NCI-H446 (cell line): ENCODE data around the gene FEM1A.
"Not testable (repeated sequence)": the region's sequence is repeated elsewhere in the genome, so short reads cannot be mapped to it uniquely, and the experiment has no call there.

Experiments
- DNase-seq, 2 experiments: peaks; one replicate each; lab custom pipeline; 2025; lab: John Stamatoyannopoulos, UW

The FEM1A gene

GRCh38 chr19:4814625-4815425 lies 23.3 kb downstream of the FEM1A start:
- no peak for DNase-seq

- DNase-seq = peak; percentile 91 to 95
These were observed 24.1 kb downstream of the FEM1A start for GRCh38 chr19:4815426-4816201.

GRCh38 chr19:4816202-4816949 lies 24.8 kb downstream of the FEM1A start:
- DNase-seq = no peak

GRCh38 chr19:4816950-4817278 lies 25.4 kb downstream of the FEM1A start:
- no peak for DNase-seq

GRCh38 chr19:4817467-4818277 lies 26.1 kb downstream of the FEM1A start:
- DNase-seq = no peak

- DNase-seq = no peak
These were observed 29.7 kb downstream of the FEM1A start for GRCh38 chr19:4821265-4821664.

GRCh38 chr19:4822354-4822753 lies 30.8 kb downstream of the FEM1A start:
- not testable (repeated sequence) for DNase-seq

GRCh38 chr19:4823577-4823976 lies 32.0 kb downstream of the FEM1A start:
- no peak for DNase-seq

- DNase-seq = no peak
These were observed 37.6 kb downstream of the FEM1A start for GRCh38 chr19:4829001-4829712.

GRCh38 chr19:4830332-4830731 lies 38.8 kb downstream of the FEM1A start:
- no peak for DNase-seq

GRCh38 chr19:4830768-4831265 lies 39.3 kb downstream of the FEM1A start:
- no peak for DNase-seq

GRCh38 chr19:4831304-4831978 lies 39.9 kb downstream of the FEM1A start, which contains the start of gene TICAM1:
Gene TICAM1, minus strand, starts transcription at chr19:4831712. Its CDS starts 13,335 bp downstream, at chr19:4818377.
- DNase-seq = peak in 1 of 2 experiments; percentile 45

- not testable (repeated sequence) for DNase-seq
These were observed 40.4 kb downstream of the FEM1A start for GRCh38 chr19:4831979-4832340.

GRCh38 chr19:4832776-4833175 lies 41.2 kb downstream of the FEM1A start:
- no peak for DNase-seq

- DNase-seq = no peak
These were observed 47.7 kb downstream of the FEM1A start for GRCh38 chr19:4839192-4839591.

GRCh38 chr19:4843647-4843965 lies 52.1 kb downstream of the FEM1A start:
- no peak for DNase-seq

- DNase-seq = no peak
These were observed 53.0 kb downstream of the FEM1A start for GRCh38 chr19:4844348-4845179.

- DNase-seq = not testable (repeated sequence)
These were observed 54.4 kb downstream of the FEM1A start for GRCh38 chr19:4845975-4846374.

GRCh38 chr19:4847190-4847973 lies 55.8 kb downstream of the FEM1A start:
- DNase-seq = no peak
